Measurements from ENCODE around the gene TLNRD1. TPM values are rescaled to one million over a fixed set of nuclear protein-coding genes. Genes with fewer than 3 reads are reported as not detected.

The TLNRD1 gene
- total RNA-seq, 4 donors from 2014 or later: 10.1 to 22.4 (median 17.8) TPM

DNA sequence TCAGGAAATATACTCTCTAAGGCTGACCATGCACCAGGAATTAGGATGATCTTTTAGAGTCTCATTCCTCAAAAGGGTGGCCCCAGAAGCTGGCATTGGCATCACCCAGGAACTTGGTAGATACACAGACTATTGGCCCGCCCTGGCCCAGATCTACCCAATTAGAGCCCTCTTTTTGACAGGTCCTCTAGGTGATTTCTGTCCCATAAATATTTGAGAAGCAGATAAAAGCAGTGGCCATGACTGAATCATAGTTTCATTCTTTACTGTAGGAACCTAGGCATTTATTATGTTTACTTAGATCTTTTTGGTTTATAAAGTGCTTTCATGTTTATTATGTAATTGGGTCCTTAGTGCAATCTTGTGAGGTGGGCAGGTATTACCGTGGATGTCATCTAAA, 7.6 kb downstream of the TLNRD1 start:
- intact Hi-C loops (cut with DNase I; ENCODE audit: low total_unique reads): no loop called here

DNA sequence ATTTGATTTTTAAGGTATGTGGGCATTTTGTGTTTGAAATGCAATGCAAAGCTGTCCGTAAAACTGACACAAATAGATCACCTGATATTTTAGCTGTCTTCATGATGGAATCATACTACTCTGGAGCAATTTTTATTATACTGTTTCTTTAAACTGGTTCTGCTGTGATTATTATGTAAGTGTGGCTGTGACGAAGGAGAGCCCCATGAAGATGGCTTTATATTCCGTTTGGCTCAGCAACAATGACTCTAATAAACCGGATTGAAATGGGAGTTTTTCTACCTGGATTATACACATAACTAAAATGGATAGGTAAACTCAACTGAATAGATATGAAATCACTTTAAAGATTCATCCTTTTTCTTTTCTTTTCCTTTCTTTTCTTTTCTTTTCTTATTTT, 9.4 kb downstream of the TLNRD1 start:
- H3K4me3 ChIP-seq: no peak overlapping the region
- no peaks in the 10 kb centered on the region for H3K9me3 ChIP-seq
- no peak overlapping the region for H3K27ac ChIP-seq
- intact Hi-C loops (cut with DNase I; ENCODE audit: low total_unique reads): no loop called here
- H3K27me3 ChIP-seq: no peaks in the 10 kb centered on the region
- DNase-seq: no peak
- no peak for TF ChIP-seq POLR2A (IDR thresholded peaks at IDR 0.05)
- TF ChIP-seq, protein P1, sequence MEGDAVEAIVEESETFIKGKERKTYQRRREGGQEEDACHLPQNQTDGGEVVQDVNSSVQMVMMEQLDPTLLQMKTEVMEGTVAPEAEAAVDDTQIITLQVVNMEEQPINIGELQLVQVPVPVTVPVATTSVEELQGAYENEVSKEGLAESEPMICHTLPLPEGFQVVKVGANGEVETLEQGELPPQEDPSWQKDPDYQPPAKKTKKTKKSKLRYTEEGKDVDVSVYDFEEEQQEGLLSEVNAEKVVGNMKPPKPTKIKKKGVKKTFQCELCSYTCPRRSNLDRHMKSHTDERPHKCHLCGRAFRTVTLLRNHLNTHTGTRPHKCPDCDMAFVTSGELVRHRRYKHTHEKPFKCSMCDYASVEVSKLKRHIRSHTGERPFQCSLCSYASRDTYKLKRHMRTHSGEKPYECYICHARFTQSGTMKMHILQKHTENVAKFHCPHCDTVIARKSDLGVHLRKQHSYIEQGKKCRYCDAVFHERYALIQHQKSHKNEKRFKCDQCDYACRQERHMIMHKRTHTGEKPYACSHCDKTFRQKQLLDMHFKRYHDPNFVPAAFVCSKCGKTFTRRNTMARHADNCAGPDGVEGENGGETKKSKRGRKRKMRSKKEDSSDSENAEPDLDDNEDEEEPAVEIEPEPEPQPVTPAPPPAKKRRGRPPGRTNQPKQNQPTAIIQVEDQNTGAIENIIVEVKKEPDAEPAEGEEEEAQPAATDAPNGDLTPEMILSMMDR (IDR thresholded peaks at IDR 0.05): no peak
- no peaks in the 10 kb centered on the region for H3K36me3 ChIP-seq
- no peaks in the 10 kb centered on the region for H3K4me1 ChIP-seq

More for the DNA sequence above, 7.6 kb downstream of the TLNRD1 start:
- Histone ChIP-seq H3K9me3 (no peaks in the 10 kb centered on the region), H3K36me3 (no peaks in the 10 kb centered on the region), H3K4me1 (peaks cover 3 to 5% of the 10 kb centered on the region in 2 donors), H3K4me3 (no peak overlapping the region), H3K27ac (no peak overlapping the region), H3K27me3 (no peaks in the 10 kb centered on the region)
- no peak for DNase-seq
- TF ChIP-seq POLR2A (IDR thresholded peaks at IDR 0.05): no peak
- TF ChIP-seq, protein P1 (IDR thresholded peaks at IDR 0.05): no peak

DNA sequence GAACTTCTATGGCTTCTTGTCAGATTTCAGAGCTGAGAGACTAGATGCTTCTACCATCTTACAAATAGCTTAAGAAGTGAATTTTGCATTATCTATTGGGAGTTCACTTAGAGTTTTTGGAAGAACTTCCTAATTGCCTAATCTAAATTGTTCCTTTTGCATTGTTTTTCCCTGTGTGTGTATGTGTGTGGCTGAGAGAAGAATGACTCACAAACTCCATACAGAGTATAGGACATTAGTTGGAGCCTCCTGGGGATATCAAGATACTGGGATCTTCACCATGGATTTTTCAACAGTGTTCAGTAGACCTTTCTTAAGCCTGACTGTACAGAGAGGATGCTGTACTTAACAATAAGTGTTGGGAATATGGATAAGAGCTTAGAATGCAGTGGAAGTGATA, 10.9 kb downstream of the TLNRD1 start:
- no peaks in the 10 kb centered on the region for H3K9me3 ChIP-seq
- TF ChIP-seq POLR2A (IDR thresholded peaks at IDR 0.05): no peak
- TF ChIP-seq, protein P1 (IDR thresholded peaks at IDR 0.05): no peak
- H3K27me3 ChIP-seq: no peaks in the 10 kb centered on the region
- H3K4me1 ChIP-seq: no peaks in the 10 kb centered on the region
- intact Hi-C loops (cut with DNase I; ENCODE audit: low total_unique reads): no loop called here
- H3K4me3 ChIP-seq: no peak overlapping the region
- H3K36me3 ChIP-seq: no peaks in the 10 kb centered on the region
- H3K27ac ChIP-seq: no peak overlapping the region
- no peak for DNase-seq

DNA sequence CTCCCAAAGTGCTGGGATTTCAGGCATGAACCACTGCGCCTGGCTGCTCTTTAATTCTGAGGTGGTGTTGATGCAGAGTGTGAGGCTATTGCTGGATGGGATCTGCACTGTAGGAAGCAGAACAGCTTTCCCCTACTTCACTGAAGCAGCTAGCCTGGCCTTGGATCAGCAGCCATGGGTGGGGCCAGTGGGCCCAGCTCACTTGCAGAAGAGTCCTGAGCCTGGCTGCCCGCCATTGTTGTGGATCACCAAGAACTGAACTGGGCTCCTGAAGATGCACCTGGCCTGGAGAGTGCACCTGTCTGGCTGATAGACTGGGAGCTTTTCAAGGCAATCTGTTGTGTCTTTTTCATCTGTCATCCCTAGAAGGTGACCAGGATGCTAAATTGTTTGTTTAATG, 11.9 kb downstream of the TLNRD1 start:
- Histone ChIP-seq H3K36me3 (no peaks in the 10 kb centered on the region), H3K4me1 (no peaks in the 10 kb centered on the region), H3K27ac (no peak overlapping the region), H3K27me3 (no peaks in the 10 kb centered on the region), H3K4me3 (no peak overlapping the region), H3K9me3 (no peaks in the 10 kb centered on the region)
- DNase-seq: no peak
- intact Hi-C loops (cut with DNase I; ENCODE audit: low total_unique reads): no loop called here
- TF ChIP-seq POLR2A (IDR thresholded peaks at IDR 0.05): no peak
- TF ChIP-seq, protein P1 (IDR thresholded peaks at IDR 0.05): no peak

DNA sequence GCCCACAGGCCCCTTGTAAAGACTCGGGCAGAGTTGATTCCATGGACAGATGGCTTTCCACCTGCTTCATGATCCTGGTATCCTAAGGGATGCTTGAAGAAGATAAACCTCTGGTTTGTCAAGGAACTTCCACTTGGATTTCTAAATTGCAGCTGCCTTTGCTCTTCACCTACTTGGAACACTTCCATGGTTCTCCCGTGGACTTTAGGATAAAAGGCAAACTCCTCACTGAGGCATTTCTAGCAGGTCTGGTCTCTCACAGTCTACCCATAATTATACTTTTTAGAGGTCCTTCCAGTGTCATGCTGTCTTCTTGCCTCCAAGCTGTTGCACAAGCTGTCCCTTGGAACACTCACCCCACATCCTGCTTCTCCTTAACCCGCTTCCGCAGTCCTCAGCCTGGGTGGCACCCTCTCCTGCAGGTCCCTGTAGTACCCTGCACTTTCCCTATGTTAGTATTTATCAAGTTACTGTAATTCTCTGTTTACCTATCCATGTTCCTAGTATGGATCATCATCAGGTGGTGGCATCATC, 12.7 kb downstream of the TLNRD1 start:
- TF ChIP-seq, protein P1 (IDR thresholded peaks at IDR 0.05): no peak
- no peak for TF ChIP-seq POLR2A (IDR thresholded peaks at IDR 0.05)
- Histone ChIP-seq H3K27ac (no peak overlapping the region), H3K4me1 (no peaks in the 10 kb centered on the region), H3K9me3 (no peaks in the 10 kb centered on the region), H3K4me3 (no peak overlapping the region), H3K36me3 (no peaks in the 10 kb centered on the region), H3K27me3 (no peaks in the 10 kb centered on the region)
- no peak for DNase-seq
- intact Hi-C loops (cut with DNase I; ENCODE audit: low total_unique reads): no loop called here
